Measurements from ENCODE around the gene RHOF. TPM values are rescaled to one million over a fixed set of nuclear protein-coding genes. Genes with fewer than 3 reads are reported as not detected.
A peak's percentile ranks its signal among the peaks of the same experiment; 100 is the strongest.

Gene RHOF
- total and polyA plus RNA-seq, 2 of the 13 experiments (the other 11 are each of a cell fraction or from before 2014, with no cell fraction given): 14.6 to 32.2 TPM

DNA sequence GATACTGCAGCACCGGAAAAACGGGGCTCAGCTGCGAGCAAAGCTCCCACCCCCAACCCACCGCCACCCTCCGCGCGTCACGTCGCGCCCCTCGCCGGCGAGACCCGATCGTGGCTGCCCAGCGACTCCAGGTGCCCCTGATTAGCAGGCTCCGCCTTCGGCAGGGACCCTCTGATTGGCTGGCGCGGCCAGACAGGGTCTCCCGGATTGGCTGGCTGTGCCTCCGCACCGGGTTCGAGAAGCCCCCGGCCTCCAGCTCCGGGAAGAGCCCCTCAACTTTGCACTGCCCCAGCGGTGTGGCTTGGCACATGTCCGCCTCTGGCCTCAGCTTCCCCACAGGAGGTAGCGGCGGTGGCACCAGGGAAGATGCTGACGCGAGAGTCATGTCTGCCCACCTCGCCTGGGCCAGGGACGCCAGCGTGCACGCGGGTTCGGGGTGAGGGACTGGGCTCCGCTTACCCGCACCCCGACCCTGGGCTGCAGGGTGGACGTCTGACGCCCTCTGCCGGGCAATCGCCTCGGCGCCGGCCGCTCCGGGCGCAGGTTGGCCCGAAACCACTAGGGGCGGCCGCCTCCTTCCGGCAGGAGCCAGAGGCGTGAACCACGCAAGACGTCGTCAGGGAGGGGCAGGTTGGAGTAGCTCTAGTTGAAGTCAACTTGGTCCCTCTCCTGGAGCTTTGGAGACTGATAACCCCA, 498 bp upstream of the RHOF start (continued):
- TF ChIP-seq, protein P1, sequence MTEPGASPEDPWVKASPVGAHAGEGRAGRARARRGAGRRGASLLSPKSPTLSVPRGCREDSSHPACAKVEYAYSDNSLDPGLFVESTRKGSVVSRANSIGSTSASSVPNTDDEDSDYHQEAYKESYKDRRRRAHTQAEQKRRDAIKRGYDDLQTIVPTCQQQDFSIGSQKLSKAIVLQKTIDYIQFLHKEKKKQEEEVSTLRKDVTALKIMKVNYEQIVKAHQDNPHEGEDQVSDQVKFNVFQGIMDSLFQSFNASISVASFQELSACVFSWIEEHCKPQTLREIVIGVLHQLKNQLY (CRISPR knock-in tag; IDR thresholded peaks at IDR 0.05): peak; percentile 42; the same call in 1 of the 2 replicates
- TF ChIP-seq AGO2 (optimal IDR thresholded peaks at IDR 0.05; ENCODE audit: low read depth, low read length) (peak; percentile 96), NBN (conservative IDR thresholded peaks at IDR 0.05) (no peak), MZF1 (CRISPR knock-in tag; IDR thresholded peaks at IDR 0.05; ENCODE audit: borderline replicate concordance) (no peak), CENPX (CRISPR knock-in tag; IDR thresholded peaks at IDR 0.05) (no peak), RFX5 (IDR thresholded peaks at IDR 0.05; ENCODE audit: low read depth, low read length) (no peak), NFE2L1 (CRISPR knock-in tag; IDR thresholded peaks at IDR 0.05; ENCODE audit: borderline replicate concordance) (no peak), ATF7-NPFF (CRISPR knock-in tag; IDR thresholded peaks at IDR 0.05; ENCODE audit: low read depth) (no peak; the same call in 1 of the 2 replicates), ZNF329 (CRISPR knock-in tag; IDR thresholded peaks at IDR 0.05; ENCODE audit: low read depth) (peak; percentile 64; the same call in 1 of the 2 replicates), ZNF605 (CRISPR knock-in tag; IDR thresholded peaks at IDR 0.05) (peak; percentile 94), ZMAT5 (CRISPR knock-in tag; IDR thresholded peaks at IDR 0.05; ENCODE audit: borderline replicate concordance, low read depth) (no peak), ZNF33B (CRISPR knock-in tag; IDR thresholded peaks at IDR 0.05) (peak; percentile 92; the same call in 1 of the 2 replicates), NONO (IDR thresholded peaks at IDR 0.05) (no peak), NONO (CRISPR knock-in tag; conservative IDR thresholded peaks at IDR 0.05) (peak; percentile 94), ZNF235 (CRISPR knock-in tag; IDR thresholded peaks at IDR 0.05; ENCODE audit: borderline replicate concordance) (0 out of 2 replicates have a peak, but pooled peaks have one; percentile 21), U2AF1 (optimal IDR thresholded peaks at IDR 0.05; ENCODE audit: low read depth, low read length) (no peak), ZNF879 (CRISPR knock-in tag; IDR thresholded peaks at IDR 0.05) (no peak), FIP1L1 (IDR thresholded peaks at IDR 0.05; ENCODE audit: borderline replicate concordance, insufficient read depth, low read depth, low read length) (no peak; the same call in 1 of the 2 replicates), CHD4 (IDR thresholded peaks at IDR 0.05; ENCODE audit: borderline replicate concordance, low read length) (no peak; the same call in 1 of the 2 replicates), ZNF749 (CRISPR knock-in tag; IDR thresholded peaks at IDR 0.05; ENCODE audit: borderline replicate concordance) (peak; percentile 84), ATF2 (CRISPR knock-in tag; IDR thresholded peaks at IDR 0.05) (peak; percentile 53; the same call in 1 of the 2 replicates), SIN3A (IDR thresholded peaks at IDR 0.05; ENCODE audit: borderline replicate concordance, low read depth, low read length) (no peak; the same call in 1 of the 2 replicates), HNRNPLL (IDR thresholded peaks at IDR 0.05; ENCODE audit: low read depth, low read length, poor library complexity, severe bottlenecking) (peak; percentile 72), ARNTL (CRISPR knock-in tag; IDR thresholded peaks at IDR 0.05) (peak; percentile 71; the same call in 1 of the 2 replicates)
- TF ChIP-seq, protein P2, sequence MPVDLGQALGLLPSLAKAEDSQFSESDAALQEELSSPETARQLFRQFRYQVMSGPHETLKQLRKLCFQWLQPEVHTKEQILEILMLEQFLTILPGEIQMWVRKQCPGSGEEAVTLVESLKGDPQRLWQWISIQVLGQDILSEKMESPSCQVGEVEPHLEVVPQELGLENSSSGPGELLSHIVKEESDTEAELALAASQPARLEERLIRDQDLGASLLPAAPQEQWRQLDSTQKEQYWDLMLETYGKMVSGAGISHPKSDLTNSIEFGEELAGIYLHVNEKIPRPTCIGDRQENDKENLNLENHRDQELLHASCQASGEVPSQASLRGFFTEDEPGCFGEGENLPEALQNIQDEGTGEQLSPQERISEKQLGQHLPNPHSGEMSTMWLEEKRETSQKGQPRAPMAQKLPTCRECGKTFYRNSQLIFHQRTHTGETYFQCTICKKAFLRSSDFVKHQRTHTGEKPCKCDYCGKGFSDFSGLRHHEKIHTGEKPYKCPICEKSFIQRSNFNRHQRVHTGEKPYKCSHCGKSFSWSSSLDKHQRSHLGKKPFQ (CRISPR knock-in tag; IDR thresholded peaks at IDR 0.05; ENCODE audit: insufficient replicate concordance): no peak

Measured in HepG2 (cell line).